Eye (tissue), 1 donor: Measurements from ENCODE around the gene CDH22.

Experiments used
- DNase-seq: peaks from one replicate; pipeline ENCODE4 v3.0.0-alpha.2; 2015

Gene CDH22

GRCh38 chr20:46159101-46159897 lies 149.0 kb downstream of the CDH22 start:
- no peak for DNase-seq

- DNase-seq, result no peak
Observed at GRCh38 chr20:46158476-46158987, 149.8 kb downstream of the CDH22 start.

- DNase-seq, result peak; percentile 86
Observed at GRCh38 chr20:46157625-46158024, 150.7 kb downstream of the CDH22 start.

- DNase-seq, result no peak
Observed at GRCh38 chr20:46157076-46157592, 151.2 kb downstream of the CDH22 start.

GRCh38 chr20:46156065-46156464 lies 152.2 kb downstream of the CDH22 start:
- no peak for DNase-seq

- DNase-seq, result no peak
Observed at GRCh38 chr20:46154796-46155195, 153.5 kb downstream of the CDH22 start.

- DNase-seq, result no peak
Observed at GRCh38 chr20:46154305-46154704, 154.0 kb downstream of the CDH22 start.

GRCh38 chr20:46152824-46153586 lies 155.3 kb downstream of the CDH22 start:
- no peak for DNase-seq

- DNase-seq, result no peak
Observed at GRCh38 chr20:46151936-46152335, 156.4 kb downstream of the CDH22 start.

- DNase-seq, result no peak
Observed at GRCh38 chr20:46150943-46151342, 157.4 kb downstream of the CDH22 start.

- no peak for DNase-seq
Observed at GRCh38 chr20:46148313-46149208, 159.7 kb downstream of the CDH22 start.

- peak; percentile 67 for DNase-seq
Observed at GRCh38 chr20:46145713-46146112, 162.6 kb downstream of the CDH22 start.

- DNase-seq, result no peak
Observed at GRCh38 chr20:46144432-46145025, 163.8 kb downstream of the CDH22 start.

- DNase-seq, result no peak
Observed at GRCh38 chr20:46142124-46142523, 166.2 kb downstream of the CDH22 start.

- DNase-seq, result no peak
Observed at GRCh38 chr20:46139908-46140482, 168.3 kb downstream of the CDH22 start.

GRCh38 chr20:46139266-46139889 lies 168.9 kb downstream of the CDH22 start:
- DNase-seq, result peak; percentile 69

- no peak for DNase-seq
Observed at GRCh38 chr20:46137816-46138215, 170.5 kb downstream of the CDH22 start.

GRCh38 chr20:46135856-46136633 lies 172.3 kb downstream of the CDH22 start:
- peak; percentile 46 for DNase-seq

GRCh38 chr20:46134716-46135115 lies 173.6 kb downstream of the CDH22 start:
- no peak for DNase-seq

GRCh38 chr20:46133886-46134654 lies 174.2 kb downstream of the CDH22 start:
- DNase-seq, result no peak
